NCI-H2196 treated with DMSO at 0.1 percent for 48 hours (cell line): ENCODE measurements around the gene YIPF1.

ENCODE experiments used
- DNase-seq: peaks from one replicate; lab custom pipeline; 2025; ENCODE audit not compliant: unreplicated experiment; lab: John Stamatoyannopoulos, UW

Gene YIPF1

DNA sequence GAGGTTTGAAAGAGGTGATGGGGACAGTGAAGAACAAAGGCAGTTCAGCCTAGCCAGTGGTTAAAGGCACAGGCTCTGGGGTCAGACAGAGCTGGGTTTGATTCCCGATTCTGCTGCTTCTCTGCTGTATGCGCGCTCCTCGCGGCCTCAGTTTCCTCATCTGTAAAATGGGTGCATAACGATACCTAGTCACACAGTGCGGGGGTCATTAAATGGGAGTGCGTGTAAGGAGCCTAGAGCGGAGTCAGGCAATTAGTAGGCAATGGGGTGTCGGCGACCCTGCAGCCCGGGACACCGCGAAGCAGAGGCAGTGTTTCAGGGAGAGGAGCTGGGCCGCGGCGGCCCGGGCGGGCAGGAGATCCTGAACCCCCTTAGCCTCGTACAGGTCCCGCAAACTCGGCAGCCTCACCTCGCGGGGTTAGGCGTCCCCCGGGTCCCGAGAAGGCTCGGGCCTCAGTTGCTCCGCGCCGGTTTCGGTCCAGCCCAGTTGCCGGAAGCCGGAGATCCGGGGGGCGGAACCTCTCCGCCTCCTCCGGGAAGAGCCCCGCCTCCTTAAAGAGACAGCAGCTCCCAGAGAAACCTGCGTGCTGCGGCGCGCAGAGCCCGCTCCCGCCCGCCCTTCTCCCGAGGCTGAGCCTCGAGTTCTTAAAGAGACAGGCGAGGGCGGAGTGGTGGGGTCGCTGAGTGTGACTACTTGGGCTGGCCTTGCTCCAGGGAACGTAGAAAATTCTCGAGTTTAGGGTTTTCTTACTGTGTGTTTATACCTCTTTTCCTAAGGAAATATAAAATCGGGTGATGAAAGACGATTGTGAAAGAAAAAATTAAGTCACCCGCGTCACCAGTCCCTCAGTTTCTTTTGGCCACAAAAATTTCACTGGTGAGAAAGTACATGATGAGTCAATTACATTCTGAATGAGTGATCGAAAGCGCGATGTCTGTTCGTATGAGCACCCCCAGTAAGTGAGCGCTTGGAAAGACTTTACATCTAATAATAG, at the start of gene YIPF1:
Gene YIPF1 (minus strand): TSS at position 494 of the 995 bp plus-strand sequence. CDS start 860 bp downstream, outside the sequence.
- peak; percentile 84 for DNase-seq

DNA sequence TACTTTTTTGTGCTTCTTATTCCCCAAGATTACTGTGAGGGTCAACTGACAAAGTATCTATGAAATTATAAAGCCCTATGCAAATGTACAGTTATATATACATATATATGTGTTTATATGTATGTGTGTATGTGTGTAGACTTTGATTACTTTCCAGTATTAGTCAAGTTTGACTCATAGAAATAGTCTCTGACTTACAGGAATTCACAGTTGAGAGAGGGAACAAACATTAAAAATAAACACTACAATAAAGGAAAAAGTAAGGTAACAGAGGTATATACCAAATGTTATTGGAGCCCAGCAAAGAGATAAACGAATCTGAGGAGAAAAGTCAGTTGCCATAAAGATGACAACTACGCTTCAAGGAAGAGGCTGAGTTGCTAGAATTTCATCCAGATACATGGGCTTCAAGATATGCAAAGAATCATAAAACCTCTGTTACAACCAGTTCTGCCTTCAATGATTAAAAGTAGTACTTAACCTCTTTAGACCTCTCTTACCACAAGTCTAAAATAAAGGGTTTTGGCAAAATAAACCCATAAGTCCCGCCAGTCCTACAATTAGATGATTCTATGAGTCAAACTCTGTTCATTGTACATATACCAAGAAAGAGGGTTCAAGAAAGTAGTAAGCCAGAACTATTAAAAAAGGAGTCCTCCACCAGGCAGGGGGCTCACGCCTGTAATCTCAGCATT, 48.7 kb upstream of the YIPF1 start:
- DNase-seq: no peak

DNA sequence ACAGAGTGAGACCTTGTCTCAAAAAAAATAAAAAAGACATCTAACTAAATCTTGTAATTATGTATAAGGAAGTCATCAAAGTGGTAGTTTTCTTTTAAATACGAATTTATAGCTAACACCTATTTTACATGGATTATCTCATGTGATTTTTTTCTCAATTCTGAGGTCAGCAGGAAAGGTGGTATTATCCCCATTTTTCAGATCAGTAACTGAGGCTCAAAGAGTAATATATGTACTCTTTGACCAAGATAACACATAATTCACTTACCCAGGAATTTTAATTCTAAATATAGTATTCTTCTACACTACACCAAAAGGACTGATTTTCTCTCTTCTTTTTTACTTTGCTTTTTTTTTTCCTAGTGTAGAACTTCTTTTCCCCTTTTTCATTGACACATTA, 46.8 kb upstream of the YIPF1 start:
- DNase-seq: no peak

GRCh38 chr1:53934170-53934765, 44.7 kb upstream of the YIPF1 start:
- no peak for DNase-seq

GRCh38 chr1:53931523-53931922, 41.9 kb upstream of the YIPF1 start:
- no peak for DNase-seq

GRCh38 chr1:53930932-53931331, 41.3 kb upstream of the YIPF1 start:
- no peak for DNase-seq

DNA sequence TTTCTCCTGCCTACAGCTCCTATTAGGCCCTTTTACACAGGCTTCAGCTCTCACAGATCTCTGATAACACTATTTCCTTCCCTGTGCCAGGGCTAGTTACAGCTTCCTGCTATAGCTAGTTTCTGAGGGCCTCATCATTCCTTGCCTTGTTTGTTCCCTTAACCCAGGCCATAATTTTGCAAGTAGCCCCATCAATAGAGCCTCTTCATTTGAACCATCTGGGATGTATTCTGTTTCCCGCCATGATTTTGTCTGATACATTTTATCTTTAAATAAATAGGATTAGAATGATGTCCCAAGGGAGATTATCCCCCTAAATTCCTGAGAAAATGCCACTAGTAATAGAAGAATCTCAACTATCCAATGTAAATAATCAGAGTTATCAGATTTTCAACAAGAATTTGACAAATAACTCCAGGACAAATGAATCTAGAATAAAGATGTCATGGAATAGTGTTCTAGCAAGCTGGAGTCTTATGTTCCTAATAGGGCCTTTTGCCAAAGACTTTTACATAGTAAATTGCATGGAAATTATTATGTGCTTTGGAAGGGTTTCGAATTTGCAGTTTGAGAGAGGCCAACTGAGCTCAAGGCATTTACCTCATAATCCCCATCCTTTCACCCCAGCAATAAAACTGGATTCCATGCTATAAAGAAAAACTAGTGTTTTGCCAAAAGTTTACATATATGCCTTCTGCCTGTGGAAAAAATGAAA, 39.8 kb upstream of the YIPF1 start:
- DNase-seq: no peak

DNA sequence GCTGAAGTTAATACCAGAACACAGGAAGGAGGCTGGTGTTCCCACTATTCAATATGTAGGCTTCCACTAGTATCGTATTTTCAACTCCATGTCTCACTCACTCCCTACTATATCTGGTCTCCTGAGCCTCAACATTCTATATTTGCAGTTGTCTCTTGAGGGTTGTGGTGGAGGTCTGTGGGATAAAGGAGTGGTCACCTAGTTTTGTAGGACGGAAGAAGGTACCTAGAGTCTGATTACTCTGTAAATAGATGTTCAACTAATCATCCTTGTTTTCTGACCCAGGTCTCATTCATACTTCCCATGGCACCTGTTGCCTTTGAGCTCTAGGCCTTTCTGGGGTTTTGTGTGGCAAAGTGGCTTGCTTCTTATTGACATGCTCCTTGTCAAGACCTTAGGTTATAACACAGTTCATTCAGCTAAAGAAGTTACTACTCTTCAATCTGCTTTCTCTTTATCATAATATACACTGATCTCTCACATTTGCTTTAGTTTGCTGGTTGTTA, 37.8 kb upstream of the YIPF1 start:
- DNase-seq: no peak

- no peak for DNase-seq
These were observed 30.1 kb upstream of the YIPF1 start for GRCh38 chr1:53919675-53920066.

- no peak for DNase-seq
These were observed 28.7 kb upstream of the YIPF1 start for GRCh38 chr1:53918343-53918742.

GRCh38 chr1:53913352-53914033, 23.9 kb upstream of the YIPF1 start:
- DNase-seq: no peak

- DNase-seq: no peak
These were observed 21.8 kb upstream of the YIPF1 start for GRCh38 chr1:53911442-53911841.

GRCh38 chr1:53909946-53910345, 20.3 kb upstream of the YIPF1 start:
- no peak for DNase-seq

DNA sequence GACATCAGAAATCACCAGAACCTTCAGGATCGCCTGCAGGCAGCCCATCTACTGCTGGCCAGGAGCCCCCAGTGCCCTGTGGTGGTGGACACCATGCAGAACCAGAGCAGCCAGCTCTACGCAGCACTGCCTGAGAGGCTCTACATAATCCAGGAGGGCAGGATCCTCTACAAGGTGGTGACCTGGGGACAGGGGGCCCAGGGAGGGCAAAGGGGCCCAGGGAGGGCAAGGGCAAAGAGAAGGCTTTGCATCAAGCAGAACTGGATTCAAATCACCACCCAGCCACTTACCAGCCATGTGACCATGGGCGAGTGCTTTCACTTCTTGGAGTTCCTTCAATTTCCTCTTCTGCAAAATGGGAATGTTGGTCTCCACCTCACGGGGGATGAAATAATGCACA, 16.5 kb upstream of the YIPF1 start:
- DNase-seq: no peak

DNA sequence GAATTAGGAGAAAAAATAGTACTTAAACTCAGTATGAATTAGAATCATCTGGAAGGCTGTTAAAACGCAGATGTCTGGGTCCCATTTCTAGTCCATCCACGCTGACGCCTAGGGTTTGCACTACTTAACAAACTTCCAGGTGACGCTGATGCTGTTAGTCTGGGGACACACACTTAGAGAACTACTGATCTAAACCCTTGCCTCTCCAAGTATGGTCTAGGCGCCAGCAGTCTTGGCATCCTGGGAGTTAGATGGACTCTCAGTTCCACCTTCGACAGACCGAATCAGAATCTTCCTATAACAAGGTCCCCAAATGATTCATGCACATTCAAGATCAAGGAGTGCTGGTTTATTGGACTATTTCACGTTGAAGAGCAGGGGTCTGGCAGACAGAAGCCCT, 15.9 kb upstream of the YIPF1 start:
- no peak for DNase-seq

DNA sequence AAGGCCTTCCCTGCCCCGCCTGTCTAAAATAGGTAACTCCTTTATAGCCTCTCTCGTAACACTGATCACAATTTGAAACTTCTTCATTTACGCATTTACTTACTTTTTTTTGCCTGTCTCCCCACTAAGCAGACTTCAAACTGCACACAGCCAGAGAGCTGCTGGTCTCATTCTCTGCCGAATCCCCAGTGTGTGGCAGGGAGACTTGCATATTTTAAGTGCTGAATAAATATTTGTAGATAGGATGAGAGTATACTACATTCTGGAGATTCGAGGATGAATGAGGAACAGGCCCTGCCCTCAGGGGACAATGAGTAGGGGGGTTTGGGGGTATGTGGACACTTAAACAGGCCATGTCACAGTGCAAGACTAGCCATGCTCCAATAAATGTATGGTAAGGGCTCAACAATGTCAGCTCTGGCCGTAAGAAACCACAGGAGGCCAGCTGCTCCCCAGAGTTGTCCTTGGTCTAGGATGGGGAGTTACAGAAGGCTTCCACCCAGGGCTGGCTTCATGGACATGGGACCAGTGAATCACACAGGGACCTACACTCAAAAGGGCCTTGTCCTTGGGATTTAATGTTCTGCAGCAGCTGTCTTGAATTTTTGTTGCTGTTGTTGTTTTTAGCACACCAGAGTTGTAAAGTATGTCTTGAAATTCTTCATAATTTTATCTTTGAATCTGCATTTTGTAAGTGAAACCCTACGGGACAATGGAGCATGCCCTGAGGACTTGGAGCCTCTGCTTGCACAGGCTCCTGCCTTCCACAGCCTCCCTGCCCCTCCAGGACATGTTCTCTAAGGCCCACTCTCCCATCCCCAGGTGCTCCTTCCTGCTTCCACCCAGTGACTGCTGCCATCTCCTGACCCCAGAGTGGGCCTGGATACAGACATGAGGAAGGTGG, 12.9 kb upstream of the YIPF1 start:
- no peak for DNase-seq

- DNase-seq: no peak
These were observed 10.1 kb upstream of the YIPF1 start for GRCh38 chr1:53899708-53900107.

GRCh38 chr1:53899206-53899628, 9.6 kb upstream of the YIPF1 start:
- peak; percentile 23 for DNase-seq

DNA sequence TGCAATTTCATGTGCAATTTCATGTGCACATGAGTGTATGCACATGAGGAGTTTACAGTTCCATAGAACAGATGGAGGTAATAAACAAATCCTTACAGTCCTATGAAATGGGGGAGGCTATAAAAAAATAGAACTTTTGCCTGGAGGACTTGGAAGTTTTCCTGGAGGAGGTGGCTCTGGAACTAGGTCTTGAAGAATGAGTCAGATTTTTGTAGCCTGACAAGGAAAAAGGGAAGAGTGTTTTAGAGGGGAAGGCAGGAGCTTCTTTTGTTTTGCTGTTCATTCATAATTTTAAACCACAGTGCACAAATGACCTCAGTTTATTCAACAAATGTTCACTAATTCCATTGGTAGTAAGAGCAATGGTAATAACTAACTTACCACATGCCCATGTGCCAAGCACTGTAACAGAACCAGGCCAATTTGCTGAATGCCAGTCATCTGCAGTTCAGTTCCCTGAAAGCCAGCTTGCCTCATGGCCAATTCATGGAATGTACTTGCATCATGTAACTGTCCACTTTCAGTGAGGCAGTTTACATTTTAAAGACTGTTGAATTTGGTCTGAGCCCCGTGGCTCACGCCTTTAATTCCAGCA, 7.1 kb upstream of the YIPF1 start:
- no peak for DNase-seq
